HUES64 (cell line): Measurements from ENCODE around the gene BRF1.

ENCODE experiments used
- H3K27ac ChIP-seq: 2 replicates; pipeline ENCODE4 v1.7.0; 2013; ENCODE audit warnings: low read depth, low read length, inconsistent platforms
- H3K27me3 ChIP-seq: 2 replicates; pipeline ENCODE4 v1.6.1; 2013; ENCODE audit warnings: mild to moderate bottlenecking, low read length; ENCODE audit not compliant: insufficient read depth
- H3K36me3 ChIP-seq: 2 replicates; pipeline ENCODE4 v1.6.1; 2013; ENCODE audit warnings: mild to moderate bottlenecking, low read length; ENCODE audit not compliant: insufficient read depth
- H3K4me1 ChIP-seq: 2 replicates; pipeline ENCODE4 v1.6.1; 2013; ENCODE audit warnings: mild to moderate bottlenecking, low read length, moderate library complexity; ENCODE audit not compliant: insufficient read depth
- H3K4me3 ChIP-seq: 2 replicates; pipeline ENCODE4 v1.5.1; 2013; ENCODE audit warnings: mild to moderate bottlenecking, low read length, moderate library complexity
- H3K9ac ChIP-seq: 2 replicates; pipeline ENCODE4 v1.6.1; 2013; ENCODE audit warnings: mild to moderate bottlenecking, low read depth, low read length
- H3K9me3 ChIP-seq: 2 replicates; pipeline ENCODE4 v1.6.1; 2013; ENCODE audit warnings: low read depth, low read length; ENCODE audit not compliant: insufficient read depth
- WGBS: fragments of 150-250, 120-280 bp; methylation state at CpG from one replicate; pipeline ENCODE4 v1.1.7; 2013; ENCODE audit warnings: missing lambda C conversion rate; 5-methylcytosine and 5-hydroxymethylcytosine counted together

BRF1 gene

DNA sequence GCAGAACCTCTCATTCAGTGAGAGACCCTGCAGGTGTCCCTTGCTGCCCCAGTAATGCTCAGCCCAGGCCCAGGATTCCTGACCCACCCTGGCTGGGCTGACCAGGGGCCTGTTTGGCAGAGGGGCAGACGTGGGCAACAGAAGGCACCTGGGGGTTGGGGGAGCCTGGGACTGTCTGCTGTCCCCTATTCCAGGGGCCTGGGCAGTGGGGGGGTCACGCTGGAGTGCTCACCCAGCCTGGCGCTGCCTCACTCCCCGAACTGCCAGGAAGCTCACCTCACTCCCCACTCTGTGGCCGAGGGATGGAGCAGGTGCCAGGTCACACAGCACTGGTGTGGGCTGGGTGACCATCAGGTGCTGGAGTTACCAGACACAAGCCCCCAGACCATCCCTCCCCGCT is 97.1 kb downstream of the BRF1 start:
- Histone ChIP-seq H3K27me3 (no peaks in the 10 kb centered on the region; the same call in 1 of the 2 replicates), H3K9ac (no peak overlapping the region), H3K4me1 (no peaks in the 10 kb centered on the region), H3K27ac (no peak overlapping the region), H3K36me3 (no peaks in the 10 kb centered on the region), H3K4me3 (no peak overlapping the region), H3K9me3 (no peaks in the 10 kb centered on the region)
- WGBS, result 87% methylated on average over 6 of the region's 6 CpGs

DNA sequence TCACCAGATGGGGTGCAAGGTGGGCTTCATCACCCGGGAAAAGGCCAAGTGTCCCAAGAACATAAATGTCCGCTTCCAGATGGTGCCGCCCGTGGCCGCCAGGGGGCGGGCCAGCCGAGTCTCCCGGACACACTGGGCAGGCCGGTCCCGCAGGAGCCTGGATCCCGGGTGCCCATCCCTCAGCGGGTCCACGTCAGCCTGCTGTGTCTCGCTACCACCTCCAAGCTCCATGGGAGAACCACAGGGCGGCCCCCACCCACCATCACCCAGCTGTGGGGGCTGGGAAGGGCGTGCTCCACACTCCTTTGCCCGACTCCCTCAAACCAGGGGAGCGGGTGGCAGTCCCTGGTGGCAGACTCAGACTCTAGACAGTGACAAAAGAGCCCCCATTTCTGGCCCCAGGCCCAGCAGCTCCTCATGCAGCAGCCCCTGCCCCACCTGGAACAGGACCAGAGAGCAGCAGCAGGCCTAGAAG is 97.7 kb downstream of the BRF1 start:
- Histone ChIP-seq H3K27ac (no peak overlapping the region), H3K4me3 (no peak overlapping the region), H3K9me3 (no peaks in the 10 kb centered on the region), H3K27me3 (peaks cover 3% of the 10 kb centered on the region), H3K4me1 (no peaks in the 10 kb centered on the region), H3K36me3 (no peaks in the 10 kb centered on the region), H3K9ac (no peak overlapping the region)
- WGBS, result 16% methylated on average over 18 of the region's 18 CpGs

DNA sequence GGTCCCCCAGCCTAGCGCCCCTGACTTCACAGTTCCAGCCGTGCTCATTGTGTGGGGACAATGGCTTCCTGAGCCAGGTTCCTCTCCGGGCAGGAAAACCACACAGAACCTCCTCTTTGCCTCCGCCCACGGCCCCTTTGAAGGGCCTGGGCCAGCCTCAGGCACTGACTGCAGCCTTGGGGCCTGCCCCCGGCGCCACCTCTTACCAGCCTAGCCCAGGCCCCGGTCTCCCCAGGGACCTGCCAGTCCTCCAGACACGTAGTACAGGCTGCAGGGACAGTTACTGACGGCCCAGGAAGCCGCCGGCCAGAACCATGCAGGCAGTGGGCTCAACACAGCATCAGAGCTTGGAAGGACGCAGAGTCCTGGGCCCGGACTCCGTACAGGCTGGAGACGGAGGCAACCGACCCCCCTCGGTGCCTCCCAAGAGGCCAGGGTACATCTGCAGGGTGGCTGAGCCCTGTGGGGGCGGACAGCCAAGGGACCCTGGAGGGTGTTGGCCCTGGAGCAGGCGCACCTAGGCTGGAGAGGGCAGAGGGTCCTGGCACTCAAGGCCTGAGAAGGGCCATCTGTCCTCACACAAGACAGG is 98.8 kb downstream of the BRF1 start:
- Histone ChIP-seq H3K27me3 (peaks cover 14% of the 10 kb centered on the region), H3K36me3 (no peaks in the 10 kb centered on the region), H3K4me3 (no peak overlapping the region), H3K27ac (no peak overlapping the region), H3K4me1 (no peaks in the 10 kb centered on the region), H3K9ac (no peak overlapping the region), H3K9me3 (no peaks in the 10 kb centered on the region)
- 85% methylated on average over 20 of the region's 20 CpGs for WGBS

DNA sequence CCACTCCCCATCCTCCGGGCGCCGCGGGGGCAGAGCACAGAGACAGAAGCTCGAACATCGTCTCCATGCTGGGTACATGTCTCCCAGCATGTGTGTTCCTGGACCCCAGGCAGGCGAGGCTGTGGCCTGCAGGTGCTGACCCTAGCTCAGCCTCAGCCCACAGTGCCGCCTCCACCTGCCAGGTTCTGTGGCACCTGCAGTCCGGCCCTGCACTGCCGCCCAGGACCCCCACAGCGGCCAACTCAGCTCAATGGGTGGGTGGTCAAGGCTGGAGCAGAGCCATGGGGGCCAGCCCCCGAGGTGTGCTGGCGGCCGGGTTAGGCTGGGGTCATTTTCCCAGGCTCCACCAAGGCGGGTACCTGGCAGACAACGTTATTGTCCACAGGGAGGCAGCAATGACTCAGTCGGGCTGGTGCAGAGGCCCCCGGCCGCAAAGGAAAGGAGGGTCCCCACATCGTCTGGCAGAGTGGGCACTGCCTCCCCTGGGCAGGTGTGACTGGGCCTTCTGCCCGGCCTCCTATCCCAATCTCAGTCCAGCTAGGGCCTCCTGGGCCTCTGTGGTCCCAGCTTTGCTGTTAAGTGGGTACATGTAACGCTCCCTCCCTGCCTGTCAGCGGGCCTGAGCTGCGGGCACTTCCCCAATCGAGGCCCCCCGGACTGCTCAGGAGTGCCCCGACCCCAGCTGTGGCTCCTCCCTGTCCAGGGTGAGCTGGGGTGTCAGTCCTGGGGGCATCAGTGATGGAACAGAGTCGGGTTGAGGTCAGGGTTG is 99.5 kb downstream of the BRF1 start:
- WGBS, result 81% methylated on average over 28 of the region's 28 CpGs
- Histone ChIP-seq H3K36me3 (no peaks in the 10 kb centered on the region), H3K4me3 (no peak overlapping the region), H3K9me3 (no peaks in the 10 kb centered on the region), H3K9ac (no peak overlapping the region), H3K27ac (no peak overlapping the region), H3K4me1 (no peaks in the 10 kb centered on the region), H3K27me3 (peaks cover 21% of the 10 kb centered on the region)

DNA sequence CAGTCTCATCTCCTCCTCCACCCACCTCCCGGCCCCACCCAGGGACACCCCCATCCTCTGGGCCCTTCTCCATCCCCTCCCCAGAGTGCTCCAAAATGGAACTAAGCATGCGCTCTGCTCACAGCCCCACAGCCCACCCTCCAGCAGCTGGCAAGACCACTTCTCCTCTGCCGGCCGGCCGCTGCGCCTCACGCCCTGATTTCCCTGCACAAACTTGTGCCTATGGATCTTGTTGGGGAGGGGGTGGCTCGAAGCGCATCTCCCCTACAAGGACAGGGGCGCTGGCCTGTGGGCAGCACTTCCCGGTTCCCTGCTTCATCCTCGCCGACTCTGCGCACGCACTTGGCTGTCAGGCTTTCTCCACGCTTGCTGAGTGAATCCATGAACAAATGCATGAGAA is 100.2 kb downstream of the BRF1 start:
- no peaks in the 10 kb centered on the region for H3K9me3 ChIP-seq
- H3K27ac ChIP-seq, result no peak overlapping the region
- H3K27me3 ChIP-seq, result peaks cover 28% of the 10 kb centered on the region
- WGBS, result 92% methylated on average over 16 of the region's 16 CpGs
- H3K4me1 ChIP-seq, result peaks cover 6% of the 10 kb centered on the region
- H3K9ac ChIP-seq, result no peak overlapping the region
- no peaks in the 10 kb centered on the region for H3K36me3 ChIP-seq
- no peak overlapping the region for H3K4me3 ChIP-seq

DNA sequence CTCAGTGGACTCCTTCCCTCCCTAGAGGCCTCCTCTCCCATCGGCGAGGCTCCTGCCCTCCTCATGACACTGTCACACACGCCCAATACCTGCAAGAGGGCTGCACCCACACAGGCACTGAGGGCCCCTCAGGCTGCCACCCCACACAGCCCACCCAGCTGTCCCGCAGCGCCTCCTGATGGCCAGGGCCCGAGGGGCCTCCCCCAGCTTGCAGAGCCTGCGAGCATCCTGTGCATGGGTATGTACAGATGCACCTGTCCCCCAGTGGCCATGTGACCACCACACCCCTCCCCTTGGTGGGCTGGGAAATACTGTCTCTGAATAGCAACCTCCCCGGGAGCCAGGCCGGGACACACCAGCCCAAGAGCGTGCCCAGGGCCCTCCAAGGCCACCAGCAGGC is 100.7 kb downstream of the BRF1 start:
- no peak overlapping the region for H3K9ac ChIP-seq
- no peaks in the 10 kb centered on the region for H3K36me3 ChIP-seq
- WGBS, result 89% methylated on average over 10 of the region's 10 CpGs
- no peak overlapping the region for H3K4me3 ChIP-seq
- peaks cover 28% of the 10 kb centered on the region for H3K27me3 ChIP-seq
- H3K27ac ChIP-seq, result no peak overlapping the region
- H3K9me3 ChIP-seq, result no peaks in the 10 kb centered on the region
- H3K4me1 ChIP-seq, result peaks cover 7% of the 10 kb centered on the region

DNA sequence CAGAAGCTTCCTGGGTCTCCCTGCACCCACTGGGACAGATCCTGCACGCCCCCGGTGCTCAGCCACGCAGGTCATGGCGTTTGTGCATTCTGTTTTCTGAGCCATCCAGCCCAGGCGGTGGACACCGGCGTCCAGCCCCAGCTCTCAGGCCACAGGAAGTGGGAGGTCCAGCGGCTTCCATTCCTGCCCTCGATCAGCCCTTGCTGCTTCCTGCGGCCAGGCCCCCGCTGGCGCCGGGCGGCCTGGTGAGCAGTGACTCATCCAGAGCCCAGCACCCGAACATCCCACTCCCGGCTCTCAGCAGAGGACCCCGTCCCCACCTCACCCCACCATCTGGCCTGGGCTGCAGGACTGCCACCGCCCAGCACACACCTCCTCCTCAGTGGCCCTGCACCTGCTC is 101.7 kb downstream of the BRF1 start:
- Histone ChIP-seq H3K4me3 (no peak overlapping the region), H3K9ac (no peak overlapping the region)
- WGBS, result 87% methylated on average over 18 of the region's 18 CpGs

DNA sequence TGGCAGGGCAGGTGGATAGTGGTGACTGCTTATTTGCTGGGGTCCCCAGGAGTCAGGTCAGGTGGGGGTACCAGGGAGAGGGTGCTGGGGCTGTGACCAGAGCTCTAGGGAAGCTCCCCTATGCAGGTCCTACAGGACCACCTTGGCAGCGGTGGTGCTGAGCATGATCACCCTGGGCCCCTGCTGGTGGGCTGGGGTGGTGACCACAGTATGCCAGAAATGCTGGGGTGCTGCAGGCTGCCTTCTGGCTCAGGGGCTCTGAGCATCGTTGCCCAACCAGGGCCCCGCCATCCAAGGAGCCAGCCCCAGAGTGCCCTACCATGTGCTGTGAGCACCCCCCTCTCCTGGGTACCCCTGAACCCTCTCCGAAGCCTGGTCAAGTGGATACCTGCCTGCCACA is 102.2 kb downstream of the BRF1 start:
- peaks cover 7% of the 10 kb centered on the region for H3K4me1 ChIP-seq
- no peak overlapping the region for H3K4me3 ChIP-seq
- no peaks in the 10 kb centered on the region for H3K9me3 ChIP-seq
- WGBS, result 91% methylated on average over 4 of the region's 4 CpGs
- no peak overlapping the region for H3K9ac ChIP-seq
- H3K36me3 ChIP-seq, result no peaks in the 10 kb centered on the region
- H3K27ac ChIP-seq, result no peak overlapping the region
- peaks cover 41% of the 10 kb centered on the region for H3K27me3 ChIP-seq

More for the DNA sequence above, 101.7 kb downstream of the BRF1 start:
- Histone ChIP-seq H3K27me3 (peaks cover 37% of the 10 kb centered on the region), H3K4me1 (peaks cover 7% of the 10 kb centered on the region), H3K9me3 (no peaks in the 10 kb centered on the region), H3K36me3 (no peaks in the 10 kb centered on the region), H3K27ac (no peak overlapping the region)

DNA sequence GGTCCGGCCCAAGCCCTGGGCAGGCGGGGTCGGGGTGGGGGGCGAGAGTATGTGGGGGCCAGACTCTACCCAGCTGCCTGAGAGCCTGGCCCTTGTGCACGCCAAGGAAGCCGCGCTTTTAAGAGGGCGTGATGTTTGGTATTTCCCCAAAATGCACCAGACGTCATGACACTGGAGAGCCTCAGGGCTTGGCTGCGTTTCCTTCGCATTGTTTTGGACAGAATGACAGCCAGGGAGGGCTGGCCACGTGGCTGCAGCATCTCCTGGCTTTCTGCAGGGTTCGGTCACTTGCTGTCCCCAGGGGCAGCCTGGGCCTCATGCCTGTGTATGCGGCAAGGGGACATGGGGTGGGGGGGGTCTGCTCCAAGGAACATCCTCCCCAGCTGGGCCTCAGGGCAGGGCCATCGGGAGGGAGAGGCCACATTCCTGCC is 103.6 kb downstream of the BRF1 start:
- Histone ChIP-seq H3K9ac (no peak overlapping the region), H3K4me3 (no peak overlapping the region), H3K36me3 (no peaks in the 10 kb centered on the region), H3K4me1 (peaks cover 7% of the 10 kb centered on the region), H3K9me3 (no peaks in the 10 kb centered on the region), H3K27me3 (peaks cover 41% of the 10 kb centered on the region), H3K27ac (no peak overlapping the region)
- WGBS, result 26% methylated on average over 15 of the region's 15 CpGs

DNA sequence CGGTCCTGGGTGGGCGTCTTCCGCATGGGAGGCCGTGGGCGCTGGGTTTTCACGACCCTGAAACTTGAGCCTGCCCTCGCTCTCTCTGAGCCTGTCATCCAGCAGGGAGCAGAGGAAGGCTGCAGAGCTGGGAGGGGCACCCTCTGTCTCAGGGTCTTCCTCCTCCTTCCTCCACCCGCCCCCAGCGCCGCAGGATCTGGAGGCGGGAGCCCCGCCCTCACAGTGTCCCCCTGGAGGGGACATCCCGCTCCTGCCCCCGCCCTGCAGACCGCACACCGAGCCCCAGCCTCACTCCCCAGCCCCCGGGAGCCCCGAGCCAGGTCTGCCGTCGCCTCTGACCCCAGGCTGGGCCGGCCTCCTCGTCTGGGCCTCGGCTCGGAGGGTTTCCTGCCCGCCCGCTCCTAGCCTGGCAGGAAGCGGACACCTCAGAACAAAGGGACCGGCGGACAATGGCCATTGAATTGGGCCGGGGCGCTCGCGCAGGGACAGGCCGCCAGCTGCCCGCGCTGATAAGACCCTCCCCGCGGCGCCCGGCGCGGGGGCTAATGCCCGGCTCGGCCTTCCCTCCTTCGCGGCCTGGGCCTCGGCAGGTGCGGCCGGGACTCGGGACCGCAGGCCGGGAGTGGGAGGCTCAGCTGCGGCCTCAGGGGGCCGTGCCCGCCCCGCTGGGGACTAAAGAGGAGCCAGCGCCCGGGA is 104.4 kb downstream of the BRF1 start:
- Histone ChIP-seq H3K9me3 (no peaks in the 10 kb centered on the region), H3K27ac (no peak overlapping the region; the same call in 1 of the 2 replicates), H3K4me3 (peak overlapping the region; percentile 37), H3K4me1 (peaks cover 7% of the 10 kb centered on the region), H3K27me3 (peaks cover 41% of the 10 kb centered on the region), H3K36me3 (no peaks in the 10 kb centered on the region), H3K9ac (0 out of 2 replicates have a peak overlapping the region, but pooled peaks have one; percentile 24)
- 1% methylated on average over 58 of the region's 58 CpGs for WGBS
